PFSK-1 (cell line): ENCODE measurements around the gene MEG3.

Experiments used
- FOXP2 ChIP-seq: optimal IDR thresholded peaks from 2 replicates; pipeline ENCODE3; 2011; ENCODE audit warnings: borderline replicate concordance, control low read depth, inconsistent platforms; ENCODE audit not compliant: insufficient read depth; ENCODE audit errors: extremely low read length, extremely low read depth
- POLR2AphosphoS5 ChIP-seq: IDR thresholded peaks from 2 replicates; pipeline ENCODE4 v1.6.1; 2012; ENCODE audit warnings: low read depth, mild to moderate bottlenecking, control low read depth, low read length, moderate library complexity
- SIN3A ChIP-seq: IDR thresholded peaks from 2 replicates; pipeline ENCODE4 v1.6.1; 2012; ENCODE audit warnings: mild to moderate bottlenecking, low read length, moderate library complexity, borderline replicate concordance; ENCODE audit not compliant: insufficient read depth
- TAF1 ChIP-seq: IDR thresholded peaks from 2 replicates; pipeline ENCODE4 v1.6.1; 2012; ENCODE audit warnings: low read length, control low read depth, borderline replicate concordance; ENCODE audit not compliant: insufficient read depth
- TF ChIP-seq, protein P1 (sequence below), 2 experiments: IDR thresholded peaks; 2 replicates each; pipeline versions ENCODE4 v1.6.1 to v1.8.0; 2011 to 2012; ENCODE audit warnings: low read depth in 2 of 2, low read length in 2 of 2, control low read depth in 1 of 2, inconsistent platforms in 1 of 2, mild to moderate bottlenecking in 1 of 2, moderate library complexity in 1 of 2; ENCODE audit not compliant: insufficient read depth in 1 of 2

MEG3 gene

DNA sequence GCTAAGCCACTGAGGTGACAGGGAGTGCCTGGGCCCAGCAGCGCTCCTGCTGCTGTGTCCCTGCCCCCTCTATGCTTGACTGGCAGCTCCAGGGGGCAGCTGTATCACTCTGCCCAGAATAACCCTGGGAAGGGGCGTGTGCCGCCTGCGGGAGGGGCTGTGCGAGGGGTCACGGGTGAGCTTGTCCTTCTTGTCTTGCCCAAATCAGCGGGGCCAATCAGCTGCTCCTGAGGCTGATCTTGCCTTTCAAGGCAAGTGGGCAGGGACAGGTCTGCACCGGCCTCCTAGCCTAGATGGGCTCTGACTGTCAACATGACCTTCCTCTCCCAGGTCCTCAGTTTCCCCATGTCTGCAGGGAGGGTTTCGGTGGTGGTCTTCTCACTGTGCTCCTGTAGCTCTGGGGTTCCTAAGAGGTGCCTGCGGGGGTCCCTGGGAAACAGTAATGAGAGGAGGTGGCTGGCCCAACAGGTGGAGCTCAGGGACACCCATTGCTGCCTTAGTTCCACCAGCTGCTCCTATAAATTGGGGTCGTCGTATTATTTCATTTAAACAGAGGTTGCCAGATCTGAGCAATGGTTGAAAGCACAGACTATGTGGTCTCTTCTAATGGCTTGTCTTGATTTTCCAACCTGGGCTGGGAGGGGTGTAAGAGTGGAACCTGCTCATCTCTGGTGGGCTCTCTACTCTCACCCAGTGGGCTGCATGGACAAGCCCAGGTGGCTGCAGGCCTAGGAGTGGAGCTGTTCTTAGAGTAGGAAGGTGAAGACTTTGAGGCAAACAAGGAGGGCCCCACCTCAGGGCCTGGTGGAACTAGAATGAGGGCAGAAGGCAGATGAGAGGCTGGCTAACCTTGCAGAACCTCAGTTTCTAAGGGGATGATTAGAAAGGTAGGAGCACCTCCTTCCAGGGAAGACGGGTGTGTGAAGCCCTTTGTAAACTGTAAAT, 65.9 kb downstream of the MEG3 start:
- no peak for TF ChIP-seq FOXP2
- TF ChIP-seq, protein P1, sequence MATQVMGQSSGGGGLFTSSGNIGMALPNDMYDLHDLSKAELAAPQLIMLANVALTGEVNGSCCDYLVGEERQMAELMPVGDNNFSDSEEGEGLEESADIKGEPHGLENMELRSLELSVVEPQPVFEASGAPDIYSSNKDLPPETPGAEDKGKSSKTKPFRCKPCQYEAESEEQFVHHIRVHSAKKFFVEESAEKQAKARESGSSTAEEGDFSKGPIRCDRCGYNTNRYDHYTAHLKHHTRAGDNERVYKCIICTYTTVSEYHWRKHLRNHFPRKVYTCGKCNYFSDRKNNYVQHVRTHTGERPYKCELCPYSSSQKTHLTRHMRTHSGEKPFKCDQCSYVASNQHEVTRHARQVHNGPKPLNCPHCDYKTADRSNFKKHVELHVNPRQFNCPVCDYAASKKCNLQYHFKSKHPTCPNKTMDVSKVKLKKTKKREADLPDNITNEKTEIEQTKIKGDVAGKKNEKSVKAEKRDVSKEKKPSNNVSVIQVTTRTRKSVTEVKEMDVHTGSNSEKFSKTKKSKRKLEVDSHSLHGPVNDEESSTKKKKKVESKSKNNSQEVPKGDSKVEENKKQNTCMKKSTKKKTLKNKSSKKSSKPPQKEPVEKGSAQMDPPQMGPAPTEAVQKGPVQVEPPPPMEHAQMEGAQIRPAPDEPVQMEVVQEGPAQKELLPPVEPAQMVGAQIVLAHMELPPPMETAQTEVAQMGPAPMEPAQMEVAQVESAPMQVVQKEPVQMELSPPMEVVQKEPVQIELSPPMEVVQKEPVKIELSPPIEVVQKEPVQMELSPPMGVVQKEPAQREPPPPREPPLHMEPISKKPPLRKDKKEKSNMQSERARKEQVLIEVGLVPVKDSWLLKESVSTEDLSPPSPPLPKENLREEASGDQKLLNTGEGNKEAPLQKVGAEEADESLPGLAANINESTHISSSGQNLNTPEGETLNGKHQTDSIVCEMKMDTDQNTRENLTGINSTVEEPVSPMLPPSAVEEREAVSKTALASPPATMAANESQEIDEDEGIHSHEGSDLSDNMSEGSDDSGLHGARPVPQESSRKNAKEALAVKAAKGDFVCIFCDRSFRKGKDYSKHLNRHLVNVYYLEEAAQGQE (IDR thresholded peaks at IDR 0.05; ENCODE audit: insufficient read depth in 1 of 2, low read depth in 2 of 2, low read length in 2 of 2), result no peak

DNA sequence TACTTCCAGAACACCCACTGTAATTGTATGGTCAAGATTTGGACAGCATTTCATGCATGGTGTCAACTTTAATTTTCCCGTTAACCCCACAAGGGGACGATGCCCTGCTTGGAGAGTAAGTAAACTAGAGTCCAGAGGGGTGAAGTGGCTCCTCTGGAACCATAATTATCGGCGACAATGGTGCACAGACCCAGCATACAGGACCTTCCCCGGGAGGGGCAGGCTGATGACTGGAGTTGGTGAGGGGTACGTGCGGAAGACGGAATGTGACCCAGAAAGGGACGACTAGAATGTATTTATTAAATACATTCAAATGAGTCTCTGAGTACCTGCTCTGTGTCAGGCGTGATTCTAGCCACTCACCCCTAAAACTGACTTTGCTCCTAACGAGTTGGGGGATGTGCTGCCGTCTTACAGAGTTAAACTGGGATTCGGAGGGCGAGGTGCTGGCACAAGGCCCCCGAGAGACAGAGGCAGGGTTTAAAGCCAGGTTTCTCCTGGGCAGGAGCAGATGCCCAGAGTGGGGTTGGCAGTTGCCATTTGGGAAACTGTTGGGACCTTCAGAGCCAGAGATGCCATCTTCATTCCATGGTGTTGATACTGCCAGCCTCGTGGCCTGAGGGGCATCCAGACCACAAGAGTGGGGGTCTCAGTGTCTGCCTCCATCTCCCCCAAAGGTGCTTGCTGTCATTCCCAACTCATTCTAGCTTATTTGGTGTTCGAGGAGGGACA, 66.7 kb downstream of the MEG3 start:
- TF ChIP-seq SIN3A (no peak), POLR2AphosphoS5 (no peak), FOXP2 (no peak), TAF1 (no peak)
- TF ChIP-seq, protein P1 (IDR thresholded peaks at IDR 0.05; ENCODE audit: insufficient read depth in 1 of 2, low read depth in 2 of 2, low read length in 2 of 2), result no peak

DNA sequence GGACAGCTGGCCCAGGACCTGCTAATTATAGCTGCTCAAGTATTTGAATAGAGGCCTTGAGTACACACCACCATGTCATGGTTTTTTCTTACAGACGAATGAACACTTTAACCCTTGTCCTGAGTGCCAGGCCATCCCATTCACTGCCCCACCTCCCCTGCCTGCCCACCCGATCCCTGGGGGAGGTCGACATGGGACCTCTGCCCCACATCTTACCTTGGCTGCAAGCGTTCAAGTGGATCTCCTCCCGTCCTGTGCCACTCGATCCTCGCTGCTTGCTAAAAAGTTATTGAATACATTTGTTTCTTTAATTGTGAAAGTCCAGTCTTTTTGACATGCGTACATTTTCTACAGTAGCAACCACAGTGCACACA, 67.3 kb downstream of the MEG3 start:
- peak; percentile 29; the same call in 1 of the 2 replicates for TF ChIP-seq POLR2AphosphoS5
- TF ChIP-seq, protein P1 (IDR thresholded peaks at IDR 0.05; ENCODE audit: insufficient read depth in 1 of 2, low read depth in 2 of 2, low read length in 2 of 2), result no peak
- no peak for TF ChIP-seq TAF1
- TF ChIP-seq SIN3A, result no peak
- TF ChIP-seq FOXP2, result no peak

DNA sequence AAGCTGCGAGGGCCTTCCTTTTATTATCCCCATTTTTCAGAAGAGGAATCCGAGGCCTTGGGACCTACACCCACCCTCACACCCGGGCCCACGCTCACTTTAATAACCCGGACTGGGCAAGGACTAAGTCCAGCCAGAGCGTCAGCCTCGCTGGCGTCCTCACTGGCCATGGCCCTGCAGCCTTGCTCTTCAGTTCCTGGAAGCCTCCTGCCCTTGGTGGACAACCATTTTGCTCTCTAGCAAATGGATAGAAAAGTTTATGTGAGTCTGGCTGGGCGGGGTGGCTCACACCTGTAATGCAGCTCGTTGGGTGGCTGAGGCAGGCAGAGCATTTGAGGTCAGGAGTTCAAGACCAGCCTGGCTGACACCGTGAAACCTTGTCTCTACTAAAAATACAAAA, 67.8 kb downstream of the MEG3 start:
- no peak for TF ChIP-seq SIN3A
- TF ChIP-seq TAF1, result no peak
- TF ChIP-seq FOXP2, result no peak
- no peak for TF ChIP-seq POLR2AphosphoS5
- TF ChIP-seq, protein P1 (IDR thresholded peaks at IDR 0.05; ENCODE audit: insufficient read depth in 1 of 2, low read depth in 2 of 2, low read length in 2 of 2), result no peak
